Spleen (tissue), 7 donors: ENCODE results near the gene NDUFC1.

Experiments
- POLR2A ChIP-seq, 3 donors: fragments of 450-650 bp; IDR thresholded peaks; one replicate each; pipeline ENCODE4 v1.5.1; 2017; ENCODE audit warnings: antibody characterized with exemption in 3 of 3, mild to moderate bottlenecking in 1 of 3
- TF ChIP-seq, protein P1 (sequence below), 11 experiments: fragments of 200-600 bp in 7 of 11; fragments of 450-650 bp in 4 of 11; sonication (generic) in 4 of 11; IDR thresholded peaks in 8 of 11; conservative IDR thresholded peaks in 3 of 11; 1 replicate in 7 of 11; 2 replicates in 4 of 11; pipeline versions ENCODE4 v1.4.0 to v1.8.0; 2016 to 2021; ENCODE audit warnings: antibody characterized with exemption in 11 of 11, inconsistent platforms in 4 of 11, mild to moderate bottlenecking in 1 of 11
- donor health status: DM: no; HTN: no; CAD: no; lungs with moderate emphysema.
- donor health status: DM: no; HTN: no; CAD: no.
- donor health status: DM: no; HTN: no; CAD: no.

GRCh38 chr4:139295942-139296299 lies 6.4 kb downstream of the NDUFC1 start:
- TF ChIP-seq, protein P1, sequence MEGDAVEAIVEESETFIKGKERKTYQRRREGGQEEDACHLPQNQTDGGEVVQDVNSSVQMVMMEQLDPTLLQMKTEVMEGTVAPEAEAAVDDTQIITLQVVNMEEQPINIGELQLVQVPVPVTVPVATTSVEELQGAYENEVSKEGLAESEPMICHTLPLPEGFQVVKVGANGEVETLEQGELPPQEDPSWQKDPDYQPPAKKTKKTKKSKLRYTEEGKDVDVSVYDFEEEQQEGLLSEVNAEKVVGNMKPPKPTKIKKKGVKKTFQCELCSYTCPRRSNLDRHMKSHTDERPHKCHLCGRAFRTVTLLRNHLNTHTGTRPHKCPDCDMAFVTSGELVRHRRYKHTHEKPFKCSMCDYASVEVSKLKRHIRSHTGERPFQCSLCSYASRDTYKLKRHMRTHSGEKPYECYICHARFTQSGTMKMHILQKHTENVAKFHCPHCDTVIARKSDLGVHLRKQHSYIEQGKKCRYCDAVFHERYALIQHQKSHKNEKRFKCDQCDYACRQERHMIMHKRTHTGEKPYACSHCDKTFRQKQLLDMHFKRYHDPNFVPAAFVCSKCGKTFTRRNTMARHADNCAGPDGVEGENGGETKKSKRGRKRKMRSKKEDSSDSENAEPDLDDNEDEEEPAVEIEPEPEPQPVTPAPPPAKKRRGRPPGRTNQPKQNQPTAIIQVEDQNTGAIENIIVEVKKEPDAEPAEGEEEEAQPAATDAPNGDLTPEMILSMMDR (IDR thresholded peaks at IDR 0.05 in 8 of 11, conservative IDR thresholded peaks at IDR 0.05 in 3 of 11), result peak in 4 of 11 experiments; percentile 1 to 70 (median 32)
- no peak for TF ChIP-seq POLR2A (IDR thresholded peaks at IDR 0.05)
